Testis (tissue), 2 donors: ENCODE measurements around the gene CTU1.

ENCODE experiments used
- POLR2A ChIP-seq: fragments of 450-650 bp; IDR thresholded peaks from one replicate; pipeline ENCODE4 v1.6.1; 2017; ENCODE audit warnings: antibody characterized with exemption, mild to moderate bottlenecking, moderate library complexity
- TF ChIP-seq, protein P1 (sequence below), 3 experiments: fragments of 450-650 bp in 2 of 3; fragments of 200-600 bp in 1 of 3; sonication (generic) in 1 of 3; IDR thresholded peaks; one replicate each; pipeline ENCODE4 v1.5.1; 2016 to 2019; ENCODE audit warnings: antibody characterized with exemption in 3 of 3, mild to moderate bottlenecking in 2 of 3, moderate library complexity in 1 of 3

DNA sequence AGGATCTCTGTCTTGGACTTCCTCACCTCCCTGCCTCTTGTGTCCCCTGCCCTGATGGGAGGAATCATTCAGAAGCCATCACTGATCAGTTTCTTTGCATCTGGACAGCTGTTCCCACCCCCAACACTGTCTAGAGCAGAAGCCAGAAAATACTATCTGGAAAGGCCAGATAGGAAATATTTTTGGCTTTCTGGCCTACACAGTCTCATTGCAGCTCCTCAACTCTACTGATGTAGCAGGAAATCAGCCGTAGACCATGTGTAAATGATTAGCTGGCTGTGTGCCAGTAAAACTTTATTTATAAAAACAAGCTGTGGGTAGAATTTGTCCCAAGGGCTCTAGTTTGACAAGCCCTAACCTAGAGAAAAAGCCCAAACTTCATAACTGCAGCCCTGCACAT is 39.5 kb upstream of the CTU1 start:
- TF ChIP-seq, protein P1, sequence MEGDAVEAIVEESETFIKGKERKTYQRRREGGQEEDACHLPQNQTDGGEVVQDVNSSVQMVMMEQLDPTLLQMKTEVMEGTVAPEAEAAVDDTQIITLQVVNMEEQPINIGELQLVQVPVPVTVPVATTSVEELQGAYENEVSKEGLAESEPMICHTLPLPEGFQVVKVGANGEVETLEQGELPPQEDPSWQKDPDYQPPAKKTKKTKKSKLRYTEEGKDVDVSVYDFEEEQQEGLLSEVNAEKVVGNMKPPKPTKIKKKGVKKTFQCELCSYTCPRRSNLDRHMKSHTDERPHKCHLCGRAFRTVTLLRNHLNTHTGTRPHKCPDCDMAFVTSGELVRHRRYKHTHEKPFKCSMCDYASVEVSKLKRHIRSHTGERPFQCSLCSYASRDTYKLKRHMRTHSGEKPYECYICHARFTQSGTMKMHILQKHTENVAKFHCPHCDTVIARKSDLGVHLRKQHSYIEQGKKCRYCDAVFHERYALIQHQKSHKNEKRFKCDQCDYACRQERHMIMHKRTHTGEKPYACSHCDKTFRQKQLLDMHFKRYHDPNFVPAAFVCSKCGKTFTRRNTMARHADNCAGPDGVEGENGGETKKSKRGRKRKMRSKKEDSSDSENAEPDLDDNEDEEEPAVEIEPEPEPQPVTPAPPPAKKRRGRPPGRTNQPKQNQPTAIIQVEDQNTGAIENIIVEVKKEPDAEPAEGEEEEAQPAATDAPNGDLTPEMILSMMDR (IDR thresholded peaks at IDR 0.05): no peak
- TF ChIP-seq POLR2A: no peak
